ENCODE data around the gene FDXR.

Gene FDXR

GRCh38 chr17:74868251-74868907 is 4.4 kb downstream of the FDXR start:
- TF ChIP-seq ZFX (IDR thresholded peaks at IDR 0.05; ENCODE audit: borderline replicate concordance) (no peak), CTCF (IDR thresholded peaks at IDR 0.05) (no peak)
- H3K27ac ChIP-seq: no peak overlapping the region

GRCh38 chr17:74866198-74866835 is 6.5 kb downstream of the FDXR start:
- H3K27ac ChIP-seq: no peak overlapping the region
- TF ChIP-seq CTCF (IDR thresholded peaks at IDR 0.05) (no peak), ZFX (IDR thresholded peaks at IDR 0.05; ENCODE audit: borderline replicate concordance) (no peak)

DNA sequence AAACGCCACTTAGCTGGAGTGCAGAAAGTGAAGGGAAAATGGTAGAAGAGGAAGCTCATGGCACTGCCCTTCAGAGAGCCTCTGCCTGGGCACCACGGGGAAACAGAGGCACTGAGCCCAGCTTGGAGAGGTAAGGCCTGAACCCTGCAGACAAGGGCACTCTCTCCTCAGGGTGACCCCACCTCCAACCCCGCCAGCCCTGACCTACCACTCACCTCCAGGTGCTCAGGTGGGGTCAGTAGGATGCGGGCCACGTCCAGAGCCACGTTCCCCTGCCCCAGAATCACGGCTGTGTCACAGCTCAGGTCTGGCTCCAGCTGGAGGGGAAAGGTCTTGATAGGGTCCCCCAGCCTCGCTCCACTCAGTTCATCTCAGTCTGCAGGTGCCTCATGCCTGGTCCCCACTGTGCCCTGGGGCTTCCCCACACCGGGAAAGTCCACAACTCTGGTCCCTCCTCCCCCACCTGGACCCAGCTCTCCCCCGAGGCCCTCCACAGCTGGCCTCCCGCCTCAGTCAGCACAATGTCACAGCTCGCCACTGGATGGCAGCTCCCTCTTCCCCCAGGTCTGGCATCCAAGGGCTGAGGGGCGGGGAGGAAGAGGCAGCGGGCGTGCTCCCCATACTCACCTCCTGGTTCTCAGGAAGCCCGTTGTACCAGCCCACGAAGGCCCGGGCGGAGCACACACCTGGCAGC is 7.1 kb downstream of the FDXR start:
- TF ChIP-seq CTCF (IDR thresholded peaks at IDR 0.05): no peak
- TF ChIP-seq ZFX (IDR thresholded peaks at IDR 0.05; ENCODE audit: borderline replicate concordance): no peak
- H3K27ac ChIP-seq: no peak overlapping the region

- H3K27ac ChIP-seq: no peak overlapping the region
- TF ChIP-seq CTCF (IDR thresholded peaks at IDR 0.05): peak; percentile 94
- TF ChIP-seq ZFX (IDR thresholded peaks at IDR 0.05; ENCODE audit: borderline replicate concordance): no peak
These were observed 7.9 kb downstream of the FDXR start for GRCh38 chr17:74864866-74865395.

DNA sequence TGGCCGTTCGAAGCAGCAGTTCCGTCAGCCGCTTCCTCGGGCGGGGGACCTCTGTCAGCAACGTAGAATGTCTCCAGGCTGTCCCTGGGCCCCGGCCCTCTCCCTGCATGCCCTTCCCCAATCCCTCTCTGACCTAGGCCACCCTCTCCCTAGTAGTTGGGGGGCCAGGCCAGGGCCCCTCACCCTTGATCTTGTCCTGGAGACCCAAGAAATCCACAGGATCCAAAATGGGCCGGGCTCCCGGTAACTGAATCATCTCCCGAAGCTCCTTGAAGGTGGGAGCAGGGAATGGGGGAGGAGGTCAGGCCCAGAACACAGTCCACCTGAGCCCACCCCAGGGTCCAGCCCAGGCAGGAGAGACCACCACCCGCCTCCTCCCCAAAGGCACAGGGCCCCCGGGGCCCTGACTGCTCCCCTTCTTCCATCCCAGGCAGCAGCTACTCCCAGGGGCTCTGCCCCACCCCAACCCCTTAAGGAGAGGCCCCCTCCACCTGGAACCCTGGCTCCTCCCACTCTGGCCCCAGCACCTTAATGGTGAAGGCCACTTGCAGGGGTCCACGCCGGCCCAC is 8.4 kb downstream of the FDXR start:
- H3K27ac ChIP-seq: no peak overlapping the region
- no peak for TF ChIP-seq ZFX (IDR thresholded peaks at IDR 0.05; ENCODE audit: borderline replicate concordance)
- TF ChIP-seq CTCF (IDR thresholded peaks at IDR 0.05): no peak

DNA sequence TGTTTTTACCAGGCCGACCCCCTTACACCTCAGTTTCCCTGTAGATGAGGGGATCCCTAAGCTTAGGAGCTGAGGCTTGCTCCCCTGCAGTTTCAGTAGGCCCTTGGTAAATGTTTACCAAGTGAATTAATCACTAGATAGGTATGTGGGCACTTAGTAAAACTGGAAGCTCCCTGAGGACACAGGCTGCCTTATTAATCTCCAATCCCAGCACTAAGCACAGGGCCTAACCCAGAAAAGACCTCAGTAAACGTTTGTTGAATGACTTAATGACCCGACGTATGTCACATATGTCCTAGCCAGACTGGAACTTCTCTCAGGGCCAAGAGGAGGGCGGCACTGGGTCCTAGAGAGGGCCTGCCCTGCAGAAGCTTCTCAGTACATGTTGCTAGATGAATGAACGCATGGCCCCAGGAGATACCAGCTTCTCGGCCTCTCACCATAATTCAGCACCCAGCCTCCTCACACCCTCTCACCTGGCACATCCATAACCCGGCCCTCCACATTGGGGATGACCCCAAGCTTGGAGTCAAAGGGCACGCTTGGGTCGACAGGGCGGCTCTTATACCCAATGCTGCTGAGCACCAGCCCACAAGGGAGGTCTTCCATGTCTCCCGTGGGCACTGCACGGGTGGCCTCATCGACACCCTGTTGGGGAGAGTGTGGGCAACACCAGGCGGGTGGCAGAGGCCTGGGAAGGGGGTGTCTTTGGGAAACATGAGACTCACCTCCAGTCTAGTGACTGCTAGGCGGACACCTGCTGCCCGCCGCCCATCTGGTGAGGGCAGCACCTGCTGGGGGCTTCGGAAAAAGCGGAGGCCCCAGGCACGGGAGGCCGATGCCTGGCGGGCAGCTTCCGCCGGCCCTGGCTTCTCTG is 9.1 kb downstream of the FDXR start:
- TF ChIP-seq CTCF (IDR thresholded peaks at IDR 0.05) (no peak), ZFX (IDR thresholded peaks at IDR 0.05; ENCODE audit: borderline replicate concordance) (no peak)
- no peak overlapping the region for H3K27ac ChIP-seq
